RWPE1 (cell line): ENCODE measurements around the gene CCDC38.
"Not testable (repeated sequence)": the region's sequence is repeated elsewhere in the genome, so short reads cannot be mapped to it uniquely, and the experiment has no call there.

Experiments
- CTCF ChIA-PET: fragments of 350-600 bp; sonication (Branson Sonifier 250); formaldehyde crosslinking; extraction: SDS; loops from one replicate; lab custom pipeline; 2021; lab: Yijun Ruan, JAX
- POLR2A ChIA-PET: fragments of 400-600 bp; formaldehyde crosslinking; extraction: SDS; loops from one replicate; lab custom pipeline; 2020; ENCODE audit warnings: antibody characterized with exemption; ENCODE audit not compliant: low non-redundant PET; lab: Yijun Ruan, JAX
- DNase-seq: peaks from one replicate; pipeline ENCODE4 v3.0.0; 2012; ENCODE audit warnings: low spot score
- H3K27ac ChIP-seq: fragments of 450-650 bp; 2 replicates; pipeline ENCODE4 v1.5.1; 2017
- TF ChIP-seq, protein P1 (sequence below): fragments of 450-650 bp; conservative IDR thresholded peaks from 2 replicates; pipeline ENCODE4 v1.5.1; 2017; ENCODE audit warnings: low read depth, mild to moderate bottlenecking

Gene CCDC38

DNA sequence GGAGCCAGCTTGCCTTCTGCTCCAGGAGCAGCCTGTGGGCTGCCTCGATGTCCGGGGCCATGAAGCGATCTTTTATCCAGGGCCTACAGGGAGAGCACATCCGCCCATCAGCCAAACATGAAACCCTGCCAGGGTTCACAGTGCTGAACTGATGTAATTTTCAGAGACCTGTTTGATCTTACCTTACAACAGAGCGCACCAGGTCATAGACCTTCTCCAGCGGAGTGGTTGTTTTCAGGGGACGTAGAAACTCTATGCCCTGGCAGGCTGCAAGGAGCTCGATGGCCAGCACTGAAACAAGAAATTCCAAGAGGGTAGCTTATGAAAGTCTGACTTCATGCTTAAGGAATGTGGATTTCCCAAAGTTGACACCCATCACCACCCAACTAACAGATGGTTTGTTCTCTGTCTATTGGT lies 34.0 kb upstream of the CCDC38 start:
- DNase-seq, result peak; percentile 24
- CTCF ChIA-PET, result interaction anchor here (0.6 kb wide), 1 partner anchor 109 kb away, joined by 3 read pairs; no protein-coding TSS in a partner anchor
- POLR2A ChIA-PET, result no interaction called here
- TF ChIP-seq, protein P1, sequence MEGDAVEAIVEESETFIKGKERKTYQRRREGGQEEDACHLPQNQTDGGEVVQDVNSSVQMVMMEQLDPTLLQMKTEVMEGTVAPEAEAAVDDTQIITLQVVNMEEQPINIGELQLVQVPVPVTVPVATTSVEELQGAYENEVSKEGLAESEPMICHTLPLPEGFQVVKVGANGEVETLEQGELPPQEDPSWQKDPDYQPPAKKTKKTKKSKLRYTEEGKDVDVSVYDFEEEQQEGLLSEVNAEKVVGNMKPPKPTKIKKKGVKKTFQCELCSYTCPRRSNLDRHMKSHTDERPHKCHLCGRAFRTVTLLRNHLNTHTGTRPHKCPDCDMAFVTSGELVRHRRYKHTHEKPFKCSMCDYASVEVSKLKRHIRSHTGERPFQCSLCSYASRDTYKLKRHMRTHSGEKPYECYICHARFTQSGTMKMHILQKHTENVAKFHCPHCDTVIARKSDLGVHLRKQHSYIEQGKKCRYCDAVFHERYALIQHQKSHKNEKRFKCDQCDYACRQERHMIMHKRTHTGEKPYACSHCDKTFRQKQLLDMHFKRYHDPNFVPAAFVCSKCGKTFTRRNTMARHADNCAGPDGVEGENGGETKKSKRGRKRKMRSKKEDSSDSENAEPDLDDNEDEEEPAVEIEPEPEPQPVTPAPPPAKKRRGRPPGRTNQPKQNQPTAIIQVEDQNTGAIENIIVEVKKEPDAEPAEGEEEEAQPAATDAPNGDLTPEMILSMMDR, result no peak
- H3K27ac ChIP-seq, result no peak overlapping the region

DNA sequence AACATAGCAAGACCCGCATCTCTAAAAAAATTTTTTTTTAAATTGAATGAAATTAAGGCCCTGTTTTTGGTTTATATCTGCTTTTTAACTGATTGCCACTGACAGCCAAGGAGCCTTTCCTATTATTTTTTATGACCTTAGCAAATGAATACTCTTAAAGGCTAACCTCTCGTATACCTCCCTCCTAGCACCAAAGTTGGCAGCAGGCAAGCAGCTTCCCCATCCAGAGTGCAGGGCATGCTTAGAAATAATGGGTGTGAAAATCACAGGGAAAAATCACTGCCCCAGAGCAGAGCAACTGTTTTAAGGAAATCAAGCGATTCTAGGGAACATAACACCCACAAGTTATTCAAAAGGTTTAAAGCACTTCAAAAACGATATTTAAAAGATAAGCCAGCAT lies 33.1 kb upstream of the CCDC38 start:
- TF ChIP-seq, protein P1, result no peak
- DNase-seq, result no peak
- ChIA-PET POLR2A (no interaction called here), CTCF (no interaction called here)
- H3K27ac ChIP-seq, result no peak overlapping the region

DNA sequence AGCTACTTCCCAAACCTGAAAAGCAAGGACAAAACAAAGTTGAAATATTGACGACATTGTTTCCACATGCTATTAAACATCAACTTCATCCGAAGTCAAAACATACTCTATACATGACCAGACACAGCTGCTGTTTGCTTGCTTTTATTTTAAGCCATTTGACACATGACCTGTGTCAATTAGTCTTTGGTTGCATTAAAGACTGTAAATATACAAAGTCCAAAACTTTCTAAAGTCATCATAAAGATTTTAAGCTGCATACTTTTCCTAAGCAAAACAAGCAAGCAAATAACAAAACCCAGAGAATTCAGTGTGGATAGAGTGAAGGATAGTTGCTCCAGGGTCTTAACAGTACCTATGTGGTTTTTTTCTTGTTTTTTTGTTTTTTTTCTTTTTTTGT lies 31.9 kb upstream of the CCDC38 start:
- TF ChIP-seq, protein P1, result no peak
- no peak for DNase-seq
- ChIA-PET CTCF (no interaction called here), POLR2A (no interaction called here)
- H3K27ac ChIP-seq, result no peak overlapping the region

DNA sequence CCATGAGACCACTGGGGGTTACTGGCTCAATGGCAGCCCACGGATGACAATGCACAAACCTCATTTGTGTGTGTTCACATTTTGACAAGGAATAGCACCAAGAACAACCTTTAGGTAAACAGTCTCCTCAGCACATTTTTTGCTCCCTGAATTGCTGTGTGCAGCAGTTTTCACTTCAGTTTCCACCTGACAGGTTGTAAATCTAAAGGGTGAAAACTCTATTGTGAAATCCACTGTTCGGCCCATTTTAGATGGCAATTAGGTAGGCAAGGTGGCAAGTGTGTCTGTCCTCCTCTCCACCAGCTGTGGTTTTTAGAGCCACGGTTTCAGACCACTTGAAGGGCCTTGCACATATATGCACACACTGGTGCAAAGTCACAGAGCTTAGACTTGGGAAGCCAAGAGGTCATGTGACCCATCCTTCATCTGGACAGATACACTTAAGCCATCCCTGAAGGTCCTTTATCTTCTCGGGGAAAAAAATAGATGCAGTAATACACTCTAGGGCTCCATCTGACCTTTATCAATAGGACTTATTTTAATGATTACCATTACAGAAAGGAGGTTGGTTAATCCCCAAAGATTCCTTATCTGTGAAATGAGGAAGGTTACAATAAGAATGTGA lies 30.5 kb upstream of the CCDC38 start:
- ChIA-PET CTCF (no interaction called here), POLR2A (no interaction called here)
- TF ChIP-seq, protein P1, result no peak
- DNase-seq, result no peak
- H3K27ac ChIP-seq, result no peak overlapping the region

DNA sequence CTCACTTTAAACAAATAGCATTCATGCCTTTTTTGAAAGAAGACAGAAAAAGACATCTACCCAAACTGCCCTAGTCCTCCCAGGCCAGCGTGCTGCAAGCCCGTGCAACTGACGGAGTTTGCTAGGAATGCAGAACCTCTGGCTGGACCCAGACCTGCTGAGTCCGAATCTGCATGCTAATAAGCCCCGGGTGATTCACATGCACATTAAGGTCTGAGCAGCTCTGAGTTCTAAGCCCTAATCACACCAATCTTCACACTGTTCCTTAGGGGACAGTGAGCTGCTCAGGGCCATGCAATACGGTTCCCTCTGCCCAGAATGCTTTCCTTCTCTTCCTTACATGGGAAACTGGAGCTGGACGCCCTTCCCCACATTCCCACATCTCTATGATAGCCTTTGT lies 28.5 kb upstream of the CCDC38 start:
- H3K27ac ChIP-seq, result no peak overlapping the region
- CTCF ChIA-PET, result no interaction called here
- DNase-seq, result peak; percentile 32
- POLR2A ChIA-PET, result no interaction called here
- TF ChIP-seq, protein P1, result no peak

DNA sequence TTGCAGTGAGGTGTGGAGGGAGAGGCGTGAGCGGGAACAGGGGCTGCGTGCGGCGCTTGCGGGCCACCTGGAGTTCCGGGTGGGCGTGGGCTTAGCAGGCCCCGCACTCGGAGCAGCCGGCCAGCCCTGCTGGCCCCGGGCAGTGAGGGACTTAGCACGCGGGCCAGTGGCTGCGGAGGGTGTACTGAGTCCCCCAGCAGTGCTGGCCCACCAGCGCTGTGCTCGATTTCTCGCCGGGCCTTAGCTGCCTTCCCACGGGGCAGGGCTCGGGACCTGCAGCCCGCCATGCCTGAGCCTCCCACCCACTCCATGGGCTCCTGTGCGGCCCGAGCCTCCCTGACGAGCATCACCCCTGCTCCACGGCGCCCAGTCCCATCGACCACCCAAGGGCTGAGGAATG lies 26.7 kb upstream of the CCDC38 start:
- H3K27ac ChIP-seq, POLR2A ChIA-PET, DNase-seq, CTCF ChIA-PET: not testable (repeated sequence)

DNA sequence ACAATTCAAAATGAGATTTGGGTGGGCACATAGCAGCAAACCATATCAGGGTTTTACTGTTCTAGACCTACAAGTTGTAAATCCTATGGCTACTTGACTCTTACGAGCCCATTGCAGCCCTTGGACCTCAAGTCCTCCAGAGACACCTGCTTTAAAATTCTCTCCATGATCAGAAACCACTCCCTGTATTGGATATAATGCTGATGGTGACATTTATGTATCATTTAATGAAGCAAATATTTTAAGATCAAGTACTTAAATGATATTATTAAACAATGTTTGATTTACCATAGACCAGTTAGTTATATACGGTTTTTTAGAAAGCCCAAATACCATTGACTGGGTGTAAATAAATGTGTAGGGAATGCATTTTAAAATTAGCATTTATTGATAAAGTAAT lies 24.9 kb upstream of the CCDC38 start:
- no peak overlapping the region for H3K27ac ChIP-seq
- ChIA-PET POLR2A (no interaction called here), CTCF (interaction anchor here (0.5 kb wide), 1 partner anchor 1020 kb away, joined by 3 read pairs; no protein-coding TSS in a partner anchor)
- no peak for DNase-seq
- TF ChIP-seq, protein P1, result no peak
